Measurements from ENCODE around the gene CHD8.

Gene CHD8

DNA sequence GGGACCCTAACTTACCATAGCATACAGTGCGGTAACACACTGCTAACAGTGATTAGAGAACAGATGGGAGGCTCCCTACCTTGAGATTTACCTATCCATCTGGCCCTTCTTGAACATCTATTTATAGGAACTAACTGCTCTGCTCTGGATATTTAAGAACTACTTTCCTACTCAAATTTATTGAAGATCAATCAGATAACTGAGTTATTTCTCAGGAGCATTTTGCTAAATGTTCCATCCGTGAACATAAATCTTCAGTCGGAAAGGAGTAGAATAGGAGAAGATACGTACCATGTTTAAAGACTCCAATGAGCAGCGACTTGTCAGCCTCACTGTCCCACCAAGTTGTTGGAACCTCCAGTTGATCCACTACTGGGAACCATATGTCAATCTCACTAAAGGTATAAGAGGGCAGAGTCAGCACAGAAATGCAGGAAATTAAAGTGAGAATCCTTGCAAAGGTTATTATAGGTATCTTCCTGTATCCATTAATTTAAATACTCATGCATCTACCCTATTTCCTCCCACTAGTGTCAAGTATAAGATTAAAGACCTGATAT is 56.5 kb downstream of the CHD8 start:
- no peak overlapping the region for H3K4me2 ChIP-seq (ENCODE audit: low read depth, low read length, poor library complexity, severe bottlenecking)
- peaks cover 85% of the 10 kb centered on the region; the same call in 1 of the 2 replicates for H3K36me3 ChIP-seq (ENCODE audit: insufficient read depth, low read length)
- H3K4me1 ChIP-seq (ENCODE audit: insufficient read depth, low read length, poor library complexity, severe bottlenecking), result no peaks in the 10 kb centered on the region

DNA sequence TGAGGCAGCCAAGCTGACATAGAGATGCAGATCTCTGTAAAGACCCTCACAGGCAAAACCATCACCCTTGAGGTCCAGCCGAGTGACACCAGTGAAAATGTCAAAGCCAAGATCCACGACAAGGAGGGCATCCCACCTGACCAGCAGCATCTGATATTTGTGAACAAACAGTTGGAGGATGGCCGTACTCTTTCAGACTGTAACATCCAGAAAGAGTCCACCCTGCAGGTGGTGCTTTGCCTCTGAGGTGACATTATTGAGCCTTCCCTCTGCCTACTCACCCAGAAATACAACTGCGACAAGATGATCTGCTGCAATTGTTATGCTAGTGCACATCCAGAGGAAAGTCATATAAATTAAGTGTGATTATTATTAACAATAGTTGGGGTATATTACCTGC is 57.0 kb downstream of the CHD8 start:
- TF ChIP-seq, protein P1, sequence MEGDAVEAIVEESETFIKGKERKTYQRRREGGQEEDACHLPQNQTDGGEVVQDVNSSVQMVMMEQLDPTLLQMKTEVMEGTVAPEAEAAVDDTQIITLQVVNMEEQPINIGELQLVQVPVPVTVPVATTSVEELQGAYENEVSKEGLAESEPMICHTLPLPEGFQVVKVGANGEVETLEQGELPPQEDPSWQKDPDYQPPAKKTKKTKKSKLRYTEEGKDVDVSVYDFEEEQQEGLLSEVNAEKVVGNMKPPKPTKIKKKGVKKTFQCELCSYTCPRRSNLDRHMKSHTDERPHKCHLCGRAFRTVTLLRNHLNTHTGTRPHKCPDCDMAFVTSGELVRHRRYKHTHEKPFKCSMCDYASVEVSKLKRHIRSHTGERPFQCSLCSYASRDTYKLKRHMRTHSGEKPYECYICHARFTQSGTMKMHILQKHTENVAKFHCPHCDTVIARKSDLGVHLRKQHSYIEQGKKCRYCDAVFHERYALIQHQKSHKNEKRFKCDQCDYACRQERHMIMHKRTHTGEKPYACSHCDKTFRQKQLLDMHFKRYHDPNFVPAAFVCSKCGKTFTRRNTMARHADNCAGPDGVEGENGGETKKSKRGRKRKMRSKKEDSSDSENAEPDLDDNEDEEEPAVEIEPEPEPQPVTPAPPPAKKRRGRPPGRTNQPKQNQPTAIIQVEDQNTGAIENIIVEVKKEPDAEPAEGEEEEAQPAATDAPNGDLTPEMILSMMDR (conservative IDR thresholded peaks at IDR 0.05; ENCODE audit: low read length), result no peak
- no peak for TF ChIP-seq EZH2phosphoT487 (IDR thresholded peaks at IDR 0.05; ENCODE audit: borderline replicate concordance)
- H3K36me3 ChIP-seq (ENCODE audit: insufficient read depth, low read length), result peaks cover 88% of the 10 kb centered on the region; the same call in 1 of the 2 replicates
- H3K4me3 ChIP-seq (ENCODE audit: low read length, poor library complexity, severe bottlenecking), result no peak overlapping the region
- no peaks in the 10 kb centered on the region for H3K9me3 ChIP-seq (ENCODE audit: insufficient read depth, low read depth, low read length)
- no peak overlapping the region for H2AFZ ChIP-seq (ENCODE audit: low read length)
- H4K20me1 ChIP-seq (ENCODE audit: insufficient read depth, low read length, poor library complexity, severe bottlenecking), result no peaks in the 10 kb centered on the region
- no peaks in the 10 kb centered on the region for H3K9me2 ChIP-seq (replicated peaks; ENCODE audit: low read depth, low read length)
- no peaks in the 10 kb centered on the region for H3F3A ChIP-seq (ENCODE audit: low read depth)
- H3K79me2 ChIP-seq (ENCODE audit: insufficient read depth, low read length), result no peaks in the 10 kb centered on the region
- no peaks in the 10 kb centered on the region for H3K27me3 ChIP-seq (ENCODE audit: insufficient read depth, low read length, poor library complexity, severe bottlenecking)
- H3K4me2 ChIP-seq (ENCODE audit: low read depth, low read length, poor library complexity, severe bottlenecking), result no peak overlapping the region
- no peaks in the 10 kb centered on the region for H3K4me1 ChIP-seq (ENCODE audit: insufficient read depth, low read length, poor library complexity, severe bottlenecking)
- H3K9ac ChIP-seq (ENCODE audit: low read depth, low read length, poor library complexity, severe bottlenecking), result no peak overlapping the region

More for the DNA sequence above, 56.5 kb downstream of the CHD8 start:
- H3K9me3 ChIP-seq (ENCODE audit: insufficient read depth, low read depth, low read length), result no peaks in the 10 kb centered on the region
- no peaks in the 10 kb centered on the region for H3F3A ChIP-seq (ENCODE audit: low read depth)
- no peaks in the 10 kb centered on the region for H3K9me2 ChIP-seq (replicated peaks; ENCODE audit: low read depth, low read length)
- no peaks in the 10 kb centered on the region for H3K79me2 ChIP-seq (ENCODE audit: insufficient read depth, low read length)
- H2AFZ ChIP-seq (ENCODE audit: low read length), result no peak overlapping the region
- TF ChIP-seq, protein P1 (conservative IDR thresholded peaks at IDR 0.05; ENCODE audit: low read length), result no peak
- no peak for TF ChIP-seq EZH2phosphoT487 (IDR thresholded peaks at IDR 0.05; ENCODE audit: borderline replicate concordance)
- H3K27me3 ChIP-seq (ENCODE audit: insufficient read depth, low read length, poor library complexity, severe bottlenecking), result no peaks in the 10 kb centered on the region
- no peak overlapping the region for H3K4me3 ChIP-seq (ENCODE audit: low read length, poor library complexity, severe bottlenecking)
- no peaks in the 10 kb centered on the region for H4K20me1 ChIP-seq (ENCODE audit: insufficient read depth, low read length, poor library complexity, severe bottlenecking)
- no peak overlapping the region for H3K9ac ChIP-seq (ENCODE audit: low read depth, low read length, poor library complexity, severe bottlenecking)

DNA sequence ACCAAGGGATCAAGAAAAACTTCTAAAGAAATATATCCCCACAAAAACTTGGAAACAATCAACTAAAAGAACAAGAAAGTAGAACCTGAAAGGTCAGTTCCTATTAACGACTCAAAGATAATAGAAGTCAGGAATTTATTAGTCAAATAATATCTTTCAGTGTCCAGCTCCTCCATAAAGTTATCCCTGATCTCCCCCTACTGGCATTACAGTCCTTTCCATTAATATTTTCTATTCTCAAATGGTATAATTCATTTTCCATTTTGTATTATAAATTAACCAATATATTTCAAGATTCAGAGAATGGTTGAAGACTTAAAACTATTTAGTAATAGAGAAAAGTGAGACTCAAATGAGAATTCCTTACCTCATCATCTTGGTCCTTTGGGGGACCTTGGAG is 60.5 kb downstream of the CHD8 start:
- Histone ChIP-seq H3K79me2 (ENCODE audit: insufficient read depth, low read length) (no peaks in the 10 kb centered on the region), H2AFZ (ENCODE audit: low read length) (no peak overlapping the region), H3K9me2 (replicated peaks; ENCODE audit: low read depth, low read length) (no peaks in the 10 kb centered on the region), H3K9ac (ENCODE audit: low read depth, low read length, poor library complexity, severe bottlenecking) (no peak overlapping the region), H3K9me3 (ENCODE audit: insufficient read depth, low read depth, low read length) (no peaks in the 10 kb centered on the region), H3F3A (ENCODE audit: low read depth) (no peaks in the 10 kb centered on the region), H4K20me1 (ENCODE audit: insufficient read depth, low read length, poor library complexity, severe bottlenecking) (no peaks in the 10 kb centered on the region), H3K4me1 (ENCODE audit: insufficient read depth, low read length, poor library complexity, severe bottlenecking) (no peaks in the 10 kb centered on the region), H3K27me3 (ENCODE audit: insufficient read depth, low read length, poor library complexity, severe bottlenecking) (no peaks in the 10 kb centered on the region), H3K4me2 (ENCODE audit: low read depth, low read length, poor library complexity, severe bottlenecking) (no peak overlapping the region), H3K4me3 (ENCODE audit: low read length, poor library complexity, severe bottlenecking) (no peak overlapping the region), H3K36me3 (ENCODE audit: insufficient read depth, low read length) (peaks cover 88% of the 10 kb centered on the region; the same call in 1 of the 2 replicates)
- TF ChIP-seq, protein P1 (conservative IDR thresholded peaks at IDR 0.05; ENCODE audit: low read length), result peak; percentile 31
- TF ChIP-seq EZH2phosphoT487 (IDR thresholded peaks at IDR 0.05; ENCODE audit: borderline replicate concordance), result no peak
